HEK293 (cell line): ENCODE results near the gene CPXM2.

Source experiments
- CTCF ChIA-PET: fragments of 350-600 bp; formaldehyde crosslinking; extraction: SDS; loops from one replicate; lab custom pipeline; 2021; ENCODE audit warnings: antibody characterized with exemption; lab: Yijun Ruan, JAX
- POLR2A ChIA-PET: fragments of 300-600 bp; formaldehyde crosslinking; extraction: SDS; loops from one replicate; lab custom pipeline; 2020; ENCODE audit warnings: antibody characterized with exemption, inconsistent platforms; lab: Yijun Ruan, JAX
- H3K27ac ChIP-seq: fragments of 200-500 bp; sonication (Bioruptor generic); 2 replicates; pipeline ENCODE4 v1.5.1; 2014; ENCODE audit warnings: low read depth, low read length, control low read depth, inconsistent platforms; ENCODE audit errors: extremely low read depth
- H3K36me3 ChIP-seq, 2 experiments: fragments of 200-500 bp in 1 of 2; sonication (Bioruptor generic) in 1 of 2; 1 replicate in 1 of 2; 2 replicates in 1 of 2; pipeline ENCODE4 v1.5.1; 2014 to 2017; ENCODE audit warnings: inconsistent platforms in 2 of 2, low read length in 2 of 2; ENCODE audit not compliant: control insufficient read depth in 2 of 2, insufficient read depth in 1 of 2
- H3K4me1 ChIP-seq: fragments of 200-500 bp; sonication (Bioruptor generic); 2 replicates; pipeline ENCODE4 v1.5.1; 2014; ENCODE audit warnings: mild to moderate bottlenecking, low read length, inconsistent platforms; ENCODE audit not compliant: control insufficient read depth, insufficient read depth
- H3K4me3 ChIP-seq: 2 replicates; pipeline ENCODE4 v1.5.1; 2011; ENCODE audit warnings: low read depth, mild to moderate bottlenecking, control low read depth, low read length, moderate library complexity
- H3K9me3 ChIP-seq: fragments of 200-500 bp; sonication (Bioruptor generic); 2 replicates; pipeline ENCODE4 v1.5.1; 2014; ENCODE audit warnings: low read depth, low read length, inconsistent platforms; ENCODE audit not compliant: control insufficient read depth, insufficient read depth
- GLI4 ChIP-seq: fragments of 450-650 bp; formaldehyde crosslinking; IDR thresholded peaks from 2 replicates; pipeline ENCODE4 v1.5.1; 2016; ENCODE audit warnings: missing biosample characterization, missing genetic modification characterization
- IKZF3 ChIP-seq: fragments of 450-650 bp; IDR thresholded peaks from 2 replicates; pipeline ENCODE4 v1.5.0; 2018; ENCODE audit warnings: missing biosample characterization, mild to moderate bottlenecking, missing genetic modification characterization, moderate library complexity
- MYNN ChIP-seq: fragments of 450-650 bp; formaldehyde crosslinking; IDR thresholded peaks from 2 replicates; pipeline ENCODE4 v1.5.1; 2016; ENCODE audit warnings: missing biosample characterization, missing genetic modification characterization, borderline replicate concordance
- ZFP69B ChIP-seq: fragments of 450-650 bp; formaldehyde crosslinking; IDR thresholded peaks from 2 replicates; pipeline ENCODE4 v1.5.1; 2016; ENCODE audit warnings: missing biosample characterization, missing genetic modification characterization
- ZNF10 ChIP-seq: fragments of 450-650 bp; formaldehyde crosslinking; IDR thresholded peaks from 2 replicates; pipeline ENCODE4 v1.5.1; 2017; ENCODE audit warnings: missing biosample characterization, missing genetic modification characterization
- ZNF138 ChIP-seq: fragments of 450-650 bp; formaldehyde crosslinking; IDR thresholded peaks from 2 replicates; pipeline ENCODE4 v1.5.1; 2016; ENCODE audit warnings: missing biosample characterization, missing genetic modification characterization, borderline replicate concordance
- ZNF169 ChIP-seq: fragments of 450-650 bp; formaldehyde crosslinking; IDR thresholded peaks from 2 replicates; pipeline ENCODE4 v1.5.1; 2016; ENCODE audit warnings: missing biosample characterization, missing genetic modification characterization
- ZNF701 ChIP-seq: fragments of 450-650 bp; formaldehyde crosslinking; IDR thresholded peaks from 2 replicates; pipeline ENCODE4 v1.5.1; 2016; ENCODE audit warnings: missing biosample characterization, missing genetic modification characterization
- TF ChIP-seq, protein P1 (sequence below): fragments of 450-650 bp; formaldehyde crosslinking; IDR thresholded peaks from 2 replicates; pipeline ENCODE4 v1.5.1; 2016; ENCODE audit warnings: missing biosample characterization, missing genetic modification characterization
- TF ChIP-seq, protein P2 (sequence below): fragments of 450-650 bp; formaldehyde crosslinking; IDR thresholded peaks from 2 replicates; pipeline ENCODE4 v1.5.1; 2016; ENCODE audit warnings: missing biosample characterization, missing genetic modification characterization
- TF ChIP-seq, protein P3 (sequence below): fragments of 450-650 bp; formaldehyde crosslinking; IDR thresholded peaks from 2 replicates; pipeline ENCODE4 v1.5.1; 2016; ENCODE audit warnings: missing biosample characterization, missing genetic modification characterization, borderline replicate concordance
- TF ChIP-seq, protein P4 (sequence below): fragments of 450-650 bp; formaldehyde crosslinking; IDR thresholded peaks from 2 replicates; pipeline ENCODE4 v1.5.1; 2016; ENCODE audit warnings: missing biosample characterization, missing genetic modification characterization

The CPXM2 gene

DNA sequence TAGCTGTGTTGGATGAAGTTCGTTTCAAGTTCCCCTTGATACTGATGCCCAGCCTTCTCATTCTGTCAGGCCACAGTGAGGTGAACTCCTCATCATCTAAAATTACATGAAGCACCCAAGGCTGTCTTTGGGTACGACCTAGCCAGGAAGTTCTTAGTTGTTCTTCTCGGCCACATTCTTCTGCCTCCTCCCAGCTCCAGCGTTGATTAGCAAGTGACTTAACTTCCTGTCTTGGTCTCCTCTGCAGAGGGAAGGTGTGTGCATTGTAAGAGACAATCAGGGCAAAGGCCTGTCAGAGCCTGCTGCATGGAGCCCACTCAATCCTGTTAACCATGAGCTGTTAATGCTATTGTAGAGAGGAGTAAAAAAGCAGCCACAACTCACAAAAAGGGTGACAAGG lies 43.2 kb upstream of the CPXM2 start:
- no peak overlapping the region for H3K4me3 ChIP-seq
- no peak overlapping the region for H3K27ac ChIP-seq
- no peaks in the 10 kb centered on the region for H3K36me3 ChIP-seq
- no peaks in the 10 kb centered on the region; the same call in 1 of the 2 replicates for H3K9me3 ChIP-seq
- TF ChIP-seq, protein P1, sequence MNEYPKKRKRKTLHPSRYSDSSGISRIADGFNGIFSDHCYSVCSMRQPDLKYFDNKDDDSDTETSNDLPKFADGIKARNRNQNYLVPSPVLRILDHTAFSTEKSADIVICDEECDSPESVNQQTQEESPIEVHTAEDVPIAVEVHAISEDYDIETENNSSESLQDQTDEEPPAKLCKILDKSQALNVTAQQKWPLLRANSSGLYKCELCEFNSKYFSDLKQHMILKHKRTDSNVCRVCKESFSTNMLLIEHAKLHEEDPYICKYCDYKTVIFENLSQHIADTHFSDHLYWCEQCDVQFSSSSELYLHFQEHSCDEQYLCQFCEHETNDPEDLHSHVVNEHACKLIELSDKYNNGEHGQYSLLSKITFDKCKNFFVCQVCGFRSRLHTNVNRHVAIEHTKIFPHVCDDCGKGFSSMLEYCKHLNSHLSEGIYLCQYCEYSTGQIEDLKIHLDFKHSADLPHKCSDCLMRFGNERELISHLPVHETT = no peak
- no peaks in the 10 kb centered on the region for H3K4me1 ChIP-seq
- CTCF ChIA-PET = interaction anchor here (0.6 kb wide), 1 partner anchor 67 kb away, joined by 5 read pairs; no protein-coding TSS in a partner anchor
- POLR2A ChIA-PET = no interaction called here

DNA sequence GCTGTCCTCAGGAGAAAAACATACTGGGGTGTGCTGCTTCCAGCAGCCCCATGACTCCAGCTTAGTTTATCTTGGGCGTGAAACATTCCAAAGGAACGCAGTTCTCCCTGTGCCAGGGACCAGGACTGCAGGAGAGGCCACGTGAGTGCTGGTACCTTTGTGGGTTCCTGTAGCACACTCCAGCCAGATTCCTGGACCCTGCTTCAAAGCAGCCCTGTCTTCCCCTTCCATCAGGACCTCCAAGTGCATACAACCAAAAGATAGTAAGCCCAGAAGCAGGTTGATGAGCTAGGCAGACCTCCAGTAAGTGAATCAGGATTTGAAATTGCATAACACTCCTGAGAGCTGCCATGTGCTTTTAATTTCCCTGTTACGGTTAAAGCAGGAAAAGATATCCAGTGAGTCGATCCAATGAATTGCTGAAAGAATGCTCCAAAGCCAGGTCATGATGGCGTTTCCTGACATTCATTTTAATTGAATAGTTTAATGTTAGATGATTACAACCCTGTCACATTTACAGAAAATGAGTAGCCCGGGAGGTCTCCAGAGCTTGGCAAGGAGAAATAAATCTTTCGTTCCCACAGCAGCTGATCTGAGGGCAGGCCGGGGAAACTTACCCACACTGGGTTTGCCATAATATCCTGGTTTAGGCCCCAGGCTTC lies 38.9 kb upstream of the CPXM2 start:
- no peaks in the 10 kb centered on the region for H3K36me3 ChIP-seq
- POLR2A ChIA-PET = no interaction called here
- TF ChIP-seq, protein P2, sequence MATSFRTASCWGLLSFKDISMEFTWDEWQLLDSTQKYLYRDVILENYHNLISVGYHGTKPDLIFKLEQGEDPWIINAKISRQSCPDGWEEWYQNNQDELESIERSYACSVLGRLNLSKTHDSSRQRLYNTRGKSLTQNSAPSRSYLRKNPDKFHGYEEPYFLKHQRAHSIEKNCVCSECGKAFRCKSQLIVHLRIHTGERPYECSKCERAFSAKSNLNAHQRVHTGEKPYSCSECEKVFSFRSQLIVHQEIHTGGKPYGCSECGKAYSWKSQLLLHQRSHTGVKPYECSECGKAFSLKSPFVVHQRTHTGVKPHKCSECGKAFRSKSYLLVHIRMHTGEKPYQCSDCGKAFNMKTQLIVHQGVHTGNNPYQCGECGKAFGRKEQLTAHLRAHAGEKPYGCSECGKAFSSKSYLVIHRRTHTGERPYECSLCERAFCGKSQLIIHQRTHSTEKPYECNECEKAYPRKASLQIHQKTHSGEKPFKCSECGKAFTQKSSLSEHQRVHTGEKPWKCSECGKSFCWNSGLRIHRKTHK (tag by site-specific recombination) = no peak
- TF ChIP-seq ZNF10 (tag by site-specific recombination) = no peak
- no peak for TF ChIP-seq IKZF3 (tag by site-specific recombination)
- TF ChIP-seq ZNF701 (tag by site-specific recombination) = no peak
- no peak for TF ChIP-seq MYNN (tag by site-specific recombination)
- TF ChIP-seq, protein P3, sequence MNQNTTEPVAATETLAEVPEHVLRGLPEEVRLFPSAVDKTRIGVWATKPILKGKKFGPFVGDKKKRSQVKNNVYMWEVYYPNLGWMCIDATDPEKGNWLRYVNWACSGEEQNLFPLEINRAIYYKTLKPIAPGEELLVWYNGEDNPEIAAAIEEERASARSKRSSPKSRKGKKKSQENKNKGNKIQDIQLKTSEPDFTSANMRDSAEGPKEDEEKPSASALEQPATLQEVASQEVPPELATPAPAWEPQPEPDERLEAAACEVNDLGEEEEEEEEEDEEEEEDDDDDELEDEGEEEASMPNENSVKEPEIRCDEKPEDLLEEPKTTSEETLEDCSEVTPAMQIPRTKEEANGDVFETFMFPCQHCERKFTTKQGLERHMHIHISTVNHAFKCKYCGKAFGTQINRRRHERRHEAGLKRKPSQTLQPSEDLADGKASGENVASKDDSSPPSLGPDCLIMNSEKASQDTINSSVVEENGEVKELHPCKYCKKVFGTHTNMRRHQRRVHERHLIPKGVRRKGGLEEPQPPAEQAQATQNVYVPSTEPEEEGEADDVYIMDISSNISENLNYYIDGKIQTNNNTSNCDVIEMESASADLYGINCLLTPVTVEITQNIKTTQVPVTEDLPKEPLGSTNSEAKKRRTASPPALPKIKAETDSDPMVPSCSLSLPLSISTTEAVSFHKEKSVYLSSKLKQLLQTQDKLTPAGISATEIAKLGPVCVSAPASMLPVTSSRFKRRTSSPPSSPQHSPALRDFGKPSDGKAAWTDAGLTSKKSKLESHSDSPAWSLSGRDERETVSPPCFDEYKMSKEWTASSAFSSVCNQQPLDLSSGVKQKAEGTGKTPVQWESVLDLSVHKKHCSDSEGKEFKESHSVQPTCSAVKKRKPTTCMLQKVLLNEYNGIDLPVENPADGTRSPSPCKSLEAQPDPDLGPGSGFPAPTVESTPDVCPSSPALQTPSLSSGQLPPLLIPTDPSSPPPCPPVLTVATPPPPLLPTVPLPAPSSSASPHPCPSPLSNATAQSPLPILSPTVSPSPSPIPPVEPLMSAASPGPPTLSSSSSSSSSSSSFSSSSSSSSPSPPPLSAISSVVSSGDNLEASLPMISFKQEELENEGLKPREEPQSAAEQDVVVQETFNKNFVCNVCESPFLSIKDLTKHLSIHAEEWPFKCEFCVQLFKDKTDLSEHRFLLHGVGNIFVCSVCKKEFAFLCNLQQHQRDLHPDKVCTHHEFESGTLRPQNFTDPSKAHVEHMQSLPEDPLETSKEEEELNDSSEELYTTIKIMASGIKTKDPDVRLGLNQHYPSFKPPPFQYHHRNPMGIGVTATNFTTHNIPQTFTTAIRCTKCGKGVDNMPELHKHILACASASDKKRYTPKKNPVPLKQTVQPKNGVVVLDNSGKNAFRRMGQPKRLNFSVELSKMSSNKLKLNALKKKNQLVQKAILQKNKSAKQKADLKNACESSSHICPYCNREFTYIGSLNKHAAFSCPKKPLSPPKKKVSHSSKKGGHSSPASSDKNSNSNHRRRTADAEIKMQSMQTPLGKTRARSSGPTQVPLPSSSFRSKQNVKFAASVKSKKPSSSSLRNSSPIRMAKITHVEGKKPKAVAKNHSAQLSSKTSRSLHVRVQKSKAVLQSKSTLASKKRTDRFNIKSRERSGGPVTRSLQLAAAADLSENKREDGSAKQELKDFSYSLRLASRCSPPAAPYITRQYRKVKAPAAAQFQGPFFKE (tag by site-specific recombination) = no peak
- no peak for TF ChIP-seq ZNF138 (tag by site-specific recombination)
- no peak for TF ChIP-seq ZNF169 (tag by site-specific recombination)
- TF ChIP-seq, protein P4, sequence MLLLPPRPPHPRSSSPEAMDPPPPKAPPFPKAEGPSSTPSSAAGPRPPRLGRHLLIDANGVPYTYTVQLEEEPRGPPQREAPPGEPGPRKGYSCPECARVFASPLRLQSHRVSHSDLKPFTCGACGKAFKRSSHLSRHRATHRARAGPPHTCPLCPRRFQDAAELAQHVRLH (tag by site-specific recombination) = no peak
- TF ChIP-seq GLI4 (tag by site-specific recombination) = no peak
- no peak for TF ChIP-seq ZFP69B
- TF ChIP-seq, all 188 proteins: peak for 0
- CTCF ChIA-PET = interaction anchor here (1.2 kb wide), 1 partner anchor 37 kb away, joined by 5 read pairs; no protein-coding TSS in a partner anchor
- no peaks in the 10 kb centered on the region for H3K4me1 ChIP-seq
- no peak overlapping the region for H3K4me3 ChIP-seq
- H3K9me3 ChIP-seq = no peaks in the 10 kb centered on the region; the same call in 1 of the 2 replicates
- H3K27ac ChIP-seq = no peak overlapping the region
